ENCODE data around the gene GRID2.

DNA sequence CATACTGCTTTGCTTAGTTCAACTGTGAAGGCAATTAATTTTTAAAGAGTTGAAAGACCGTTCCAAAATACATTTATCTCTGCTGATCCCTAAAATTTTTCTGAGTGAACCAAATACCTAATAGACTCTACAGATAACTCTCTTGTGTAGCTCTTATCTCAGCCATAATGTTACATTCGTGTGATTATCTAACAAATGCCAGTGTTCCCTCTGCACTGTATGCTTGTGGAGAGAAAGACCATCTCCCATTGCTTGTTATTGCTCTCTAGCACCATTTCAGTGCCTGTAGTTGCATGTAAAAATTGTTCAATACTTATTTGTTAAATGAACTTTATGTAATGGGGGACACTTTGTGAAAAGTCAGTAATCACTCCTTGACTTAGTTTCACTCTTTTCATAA lies 1443.5 kb downstream of the GRID2 start:
- no peak for TF ChIP-seq POLR2A (IDR thresholded peaks at IDR 0.05; ENCODE audit: low read depth, low read length)
- TF ChIP-seq POLR2AphosphoS5 (IDR thresholded peaks at IDR 0.05; ENCODE audit: low read depth, low read length): no peak
- TF ChIP-seq SPI1 (IDR thresholded peaks at IDR 0.05; ENCODE audit: low read depth, low read length): no peak
- no peak for TF ChIP-seq TAF1 (IDR thresholded peaks at IDR 0.05; ENCODE audit: low read depth, low read length)
- TF ChIP-seq POU2F2 (IDR thresholded peaks at IDR 0.05; ENCODE audit: low read depth, low read length): no peak
- no peak for TF ChIP-seq PAX5 (IDR thresholded peaks at IDR 0.05; ENCODE audit: insufficient read depth, low read length, severe bottlenecking)

Data from GM12891 (cell line).